ENCODE measurements around the gene RPS15A.

RPS15A gene

GRCh38 chr16:18789850-18790706 is at the start of gene RPS15A:
Gene RPS15A (minus strand): TSS chr16:18790334. CDS start chr16:18789113, 1,221 bp downstream.
- DNase-seq, result peak; percentile 75

GRCh38 chr16:18839555-18839954 is 49.4 kb upstream of the RPS15A start:
- no peak for DNase-seq

GRCh38 chr16:18836702-18837101 is 46.6 kb upstream of the RPS15A start:
- no peak for DNase-seq

GRCh38 chr16:18834864-18835263 is 44.7 kb upstream of the RPS15A start:
- no peak for DNase-seq

- no peak for DNase-seq
Observed at GRCh38 chr16:18833707-18834505, 43.8 kb upstream of the RPS15A start.

GRCh38 chr16:18832613-18833012 is 42.5 kb upstream of the RPS15A start:
- no peak for DNase-seq

GRCh38 chr16:18832006-18832405 is 41.9 kb upstream of the RPS15A start:
- DNase-seq, result no peak

GRCh38 chr16:18829251-18829650 is 39.1 kb upstream of the RPS15A start:
- no peak for DNase-seq

GRCh38 chr16:18827890-18828289 is 37.8 kb upstream of the RPS15A start:
- no peak for DNase-seq

GRCh38 chr16:18816286-18816685 is 26.2 kb upstream of the RPS15A start:
- DNase-seq, result no peak

- no peak for DNase-seq
Observed at GRCh38 chr16:18811925-18812324, 21.8 kb upstream of the RPS15A start.

GRCh38 chr16:18809165-18809564 is 19.0 kb upstream of the RPS15A start:
- no peak for DNase-seq

- DNase-seq, result no peak
Observed at GRCh38 chr16:18805257-18805773, 15.2 kb upstream of the RPS15A start.

GRCh38 chr16:18804540-18804939 is 14.4 kb upstream of the RPS15A start:
- DNase-seq, result no peak

GRCh38 chr16:18803569-18804462 is 13.7 kb upstream of the RPS15A start:
- no peak for DNase-seq

GRCh38 chr16:18802767-18803343 is 12.7 kb upstream of the RPS15A start:
- no peak for DNase-seq

- DNase-seq, result peak; percentile 85
Observed at GRCh38 chr16:18801145-18801972, 11.2 kb upstream of the RPS15A start, which contains the start of gene ARL6IP1. Gene ARL6IP1 (minus strand): TSS chr16:18801549. CDS start chr16:18801466, 83 bp downstream.

GRCh38 chr16:18800775-18801144 is 10.6 kb upstream of the RPS15A start:
- DNase-seq, result no peak

- no peak for DNase-seq
Observed at GRCh38 chr16:18800293-18800692, 10.2 kb upstream of the RPS15A start.

GRCh38 chr16:18799500-18799899 is 9.4 kb upstream of the RPS15A start:
- DNase-seq, result no peak

GRCh38 chr16:18797746-18798145 is 7.6 kb upstream of the RPS15A start:
- no peak for DNase-seq

All from SIG-M5 (cell line).